ENCODE results near the gene UNC45A.

UNC45A gene

GRCh38 chr15:90966262-90966661, 31.2 kb downstream of the UNC45A start:
- no peak for DNase-seq (ENCODE audit: low read depth)

GRCh38 chr15:90967206-90967605, 32.1 kb downstream of the UNC45A start:
- DNase-seq (ENCODE audit: low read depth): no peak

- DNase-seq (ENCODE audit: low read depth): no peak
Measured at GRCh38 chr15:90968434-90968833, 33.3 kb downstream of the UNC45A start.

- no peak for DNase-seq (ENCODE audit: low read depth)
Measured at GRCh38 chr15:90970274-90970673, 35.2 kb downstream of the UNC45A start.

- DNase-seq (ENCODE audit: low read depth): no peak
Measured at GRCh38 chr15:90972133-90972532, 37.0 kb downstream of the UNC45A start.

- no peak for DNase-seq (ENCODE audit: low read depth)
Measured at GRCh38 chr15:90974216-90974615, 39.1 kb downstream of the UNC45A start.

GRCh38 chr15:90979582-90979981, 44.5 kb downstream of the UNC45A start:
- DNase-seq (ENCODE audit: low read depth): no peak

- no peak for DNase-seq (ENCODE audit: low read depth)
Measured at GRCh38 chr15:90981681-90982080, 46.6 kb downstream of the UNC45A start.

- DNase-seq (ENCODE audit: low read depth): peak; percentile 19
Measured at GRCh38 chr15:90982135-90982534, 47.0 kb downstream of the UNC45A start.

GRCh38 chr15:90986790-90987507, 51.9 kb downstream of the UNC45A start:
- no peak for DNase-seq (ENCODE audit: low read depth)

- no peak for DNase-seq (ENCODE audit: low read depth)
Measured at GRCh38 chr15:90987561-90988141, 52.6 kb downstream of the UNC45A start.

- DNase-seq (ENCODE audit: low read depth): no peak
Measured at GRCh38 chr15:90988296-90988695, 53.2 kb downstream of the UNC45A start.

GRCh38 chr15:90989040-90989768, 54.1 kb downstream of the UNC45A start:
- no peak for DNase-seq (ENCODE audit: low read depth)

GRCh38 chr15:90990446-90990845, 55.4 kb downstream of the UNC45A start:
- no peak for DNase-seq (ENCODE audit: low read depth)

GRCh38 chr15:90991587-90992285, 56.7 kb downstream of the UNC45A start:
- no peak for DNase-seq (ENCODE audit: low read depth)

GRCh38 chr15:90994059-90994416, 59.0 kb downstream of the UNC45A start:
- DNase-seq (ENCODE audit: low read depth): no peak

GRCh38 chr15:90994417-90995311, 59.6 kb downstream of the UNC45A start, which contains the start of gene PRC1:
TSS of gene PRC1 (minus strand) at chr15:90994535. CDS start at chr15:90994417, 118 bp downstream.
- DNase-seq (ENCODE audit: low read depth): peak; percentile 82

GRCh38 chr15:90998737-90999136, 63.7 kb downstream of the UNC45A start:
- no peak for DNase-seq (ENCODE audit: low read depth)

GRCh38 chr15:91001209-91001608, 66.1 kb downstream of the UNC45A start:
- DNase-seq (ENCODE audit: low read depth): no peak

All from HS-5 (cell line).